Prostate gland (tissue), 2 donors: ENCODE data around the gene FNDC3B.

Experiments used
- CTCF ChIP-seq, 4 experiments: fragments of 200-600 bp in 2 of 4; fragments of 450-650 bp in 2 of 4; sonication (generic) in 2 of 4; IDR thresholded peaks; 1 replicate in 3 of 4; 2 replicates in 1 of 4; pipeline ENCODE4 v1.5.1; 2016 to 2019; ENCODE audit warnings: antibody characterized with exemption in 4 of 4, mild to moderate bottlenecking in 2 of 4, moderate library complexity in 2 of 4
- POLR2A ChIP-seq: fragments of 450-650 bp; IDR thresholded peaks from one replicate; pipeline ENCODE4 v1.6.1; 2016; ENCODE audit warnings: antibody characterized with exemption, mild to moderate bottlenecking
- POLR2AphosphoS5 ChIP-seq: sonication (generic); formaldehyde crosslinking; IDR thresholded peaks from one replicate; pipeline ENCODE4 v1.6.1; 2017; ENCODE audit warnings: antibody characterized with exemption

DNA sequence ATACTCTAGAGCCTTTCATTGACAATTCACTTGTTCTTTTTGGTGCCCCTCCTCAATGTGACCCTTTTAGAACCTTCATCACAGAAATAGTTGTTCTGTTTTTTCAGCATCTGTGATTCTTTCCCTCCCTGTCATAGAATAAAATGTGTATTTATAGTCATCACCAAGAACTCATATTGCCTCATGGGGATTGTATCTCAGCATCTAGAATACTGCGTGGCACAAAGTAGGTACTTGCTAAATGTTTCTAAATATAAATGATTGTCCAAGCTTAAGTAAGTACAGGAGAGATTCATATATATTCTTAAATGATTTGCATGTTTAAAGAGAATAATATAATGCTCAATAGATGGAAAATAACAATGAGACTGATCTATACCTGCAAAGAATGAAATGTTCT is 190.1 kb downstream of the FNDC3B start:
- TF ChIP-seq CTCF (IDR thresholded peaks at IDR 0.05) (no peak), POLR2A (no peak), POLR2AphosphoS5 (no peak)
